Measurements from ENCODE around the gene PKD1.

Gene PKD1

GRCh38 chr16:2074071-2074470 is 61.6 kb downstream of the PKD1 start:
- no peak for DNase-seq (ENCODE audit: low spot score)

DNA sequence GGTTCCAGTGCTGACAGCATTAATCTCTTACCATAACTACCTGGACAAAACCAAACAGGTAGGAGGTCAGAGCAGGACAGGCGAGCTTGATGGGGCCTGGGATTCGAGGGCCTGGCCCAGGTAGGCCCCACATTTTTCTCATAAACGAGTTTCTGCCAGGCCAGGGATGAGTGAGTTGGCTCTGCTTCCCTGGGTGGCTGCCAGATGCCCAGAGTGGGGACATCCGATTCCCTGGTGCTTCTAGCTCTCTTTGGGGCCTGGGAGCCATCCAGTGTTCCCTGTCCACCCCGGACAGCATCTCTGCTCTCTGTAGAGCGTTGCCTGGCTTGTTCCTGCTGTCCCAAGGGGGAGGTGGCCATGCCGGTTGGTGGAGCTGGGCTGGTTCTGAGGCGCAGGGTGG is 62.8 kb downstream of the PKD1 start:
- no peak for DNase-seq (ENCODE audit: low spot score)

GRCh38 chr16:2071454-2072202 is 64.1 kb downstream of the PKD1 start:
- DNase-seq (ENCODE audit: low spot score): no peak

- DNase-seq (ENCODE audit: low spot score): no peak
Measured at GRCh38 chr16:2070576-2071453, 64.9 kb downstream of the PKD1 start.

DNA sequence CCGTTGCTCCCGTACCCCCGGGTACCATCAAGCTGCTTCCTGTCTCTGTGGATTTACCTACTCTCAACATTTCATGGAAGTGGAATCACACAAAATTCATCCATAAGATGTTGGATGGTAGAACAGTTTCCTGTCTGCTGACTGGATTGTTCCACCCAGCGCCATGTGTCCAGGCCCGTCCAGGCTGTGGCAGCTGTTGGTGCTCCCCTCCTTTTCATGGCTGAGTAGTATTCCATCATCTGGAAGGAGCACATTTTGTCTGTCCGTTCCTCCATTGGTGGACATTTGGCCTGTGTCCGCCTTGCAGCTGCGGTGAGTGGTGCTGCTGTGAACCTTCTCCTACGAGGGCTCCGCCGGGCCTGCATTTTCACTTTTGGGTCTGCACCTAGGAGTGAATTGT is 69.6 kb downstream of the PKD1 start:
- no peak for DNase-seq (ENCODE audit: low spot score)

DNA sequence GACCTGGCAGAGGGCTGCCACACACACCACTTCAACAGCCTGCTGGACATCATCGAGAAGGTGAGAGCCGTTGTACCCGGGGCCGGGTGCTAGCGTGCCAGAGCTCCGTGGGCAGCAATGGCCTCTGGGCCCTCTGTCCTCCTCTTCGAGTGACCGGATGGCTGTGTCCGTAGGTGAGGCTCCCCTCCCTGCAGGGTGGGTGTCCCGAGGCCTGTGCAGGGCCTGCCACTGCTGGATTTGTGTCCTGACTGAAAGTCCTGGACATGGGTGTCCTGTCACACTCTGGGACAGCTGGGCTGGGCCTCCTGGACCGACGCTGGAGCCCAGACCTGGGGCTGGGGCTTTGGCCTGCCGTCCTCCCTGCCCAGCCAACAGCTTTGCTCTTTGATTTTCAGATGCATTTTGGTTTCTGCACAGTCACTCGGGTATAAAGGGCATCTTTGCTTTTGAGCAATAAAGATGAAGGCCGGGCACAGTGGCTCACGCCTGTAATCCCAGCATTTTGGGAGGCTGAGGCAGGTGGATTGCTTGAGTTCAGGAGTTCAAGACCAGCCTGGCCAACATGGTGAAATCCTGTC is 71.2 kb downstream of the PKD1 start:
- no peak for DNase-seq (ENCODE audit: low spot score)

- DNase-seq (ENCODE audit: low spot score): no peak
Measured at GRCh38 chr16:2063861-2064260, 71.8 kb downstream of the PKD1 start.

GRCh38 chr16:2062801-2063200 is 72.9 kb downstream of the PKD1 start:
- no peak for DNase-seq (ENCODE audit: low spot score)

- DNase-seq (ENCODE audit: low spot score): no peak
Measured at GRCh38 chr16:2061526-2061925, 74.2 kb downstream of the PKD1 start.

GRCh38 chr16:2061023-2061422 is 74.7 kb downstream of the PKD1 start:
- DNase-seq (ENCODE audit: low spot score): no peak

GRCh38 chr16:2060346-2060745 is 75.4 kb downstream of the PKD1 start:
- no peak for DNase-seq (ENCODE audit: low spot score)

- no peak for DNase-seq (ENCODE audit: low spot score)
Measured at GRCh38 chr16:2058872-2059271, 76.8 kb downstream of the PKD1 start.

GRCh38 chr16:2058420-2058819 is 77.3 kb downstream of the PKD1 start:
- no peak for DNase-seq (ENCODE audit: low spot score)

GRCh38 chr16:2057438-2057837 is 78.3 kb downstream of the PKD1 start:
- DNase-seq (ENCODE audit: low spot score): no peak

- DNase-seq (ENCODE audit: low spot score): no peak
Measured at GRCh38 chr16:2056681-2057407, 78.9 kb downstream of the PKD1 start.

- no peak for DNase-seq (ENCODE audit: low spot score)
Measured at GRCh38 chr16:2056077-2056476, 79.6 kb downstream of the PKD1 start.

- no peak for DNase-seq (ENCODE audit: low spot score)
Measured at GRCh38 chr16:2054543-2055245, 81.0 kb downstream of the PKD1 start.

GRCh38 chr16:2053897-2054296 is 81.8 kb downstream of the PKD1 start:
- no peak for DNase-seq (ENCODE audit: low spot score)

GRCh38 chr16:2053211-2053610 is 82.5 kb downstream of the PKD1 start:
- DNase-seq (ENCODE audit: low spot score): no peak

DNA sequence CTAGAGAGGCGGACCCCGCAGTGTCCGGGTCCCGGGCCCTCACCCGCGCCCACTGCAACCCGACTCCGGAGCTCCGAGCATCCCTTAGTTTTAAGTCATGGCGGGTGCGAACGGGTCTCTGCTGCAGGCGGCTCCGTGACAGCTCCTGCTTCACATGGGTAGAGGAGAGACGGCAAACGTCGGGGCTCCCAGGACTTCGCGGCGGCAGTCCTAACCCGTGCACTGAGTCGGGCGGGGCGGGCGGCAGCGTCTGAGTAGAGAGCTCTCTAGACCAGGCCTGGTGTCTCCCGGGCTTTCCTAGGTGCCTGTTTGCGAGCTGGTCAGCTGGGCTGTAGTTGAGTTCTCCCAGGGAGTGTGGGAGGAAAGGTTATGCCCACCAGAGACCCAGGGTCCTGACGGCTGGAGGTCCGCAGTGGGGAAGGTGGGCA is 87.6 kb downstream of the PKD1 start:
- no peak for DNase-seq (ENCODE audit: low spot score)

DNA sequence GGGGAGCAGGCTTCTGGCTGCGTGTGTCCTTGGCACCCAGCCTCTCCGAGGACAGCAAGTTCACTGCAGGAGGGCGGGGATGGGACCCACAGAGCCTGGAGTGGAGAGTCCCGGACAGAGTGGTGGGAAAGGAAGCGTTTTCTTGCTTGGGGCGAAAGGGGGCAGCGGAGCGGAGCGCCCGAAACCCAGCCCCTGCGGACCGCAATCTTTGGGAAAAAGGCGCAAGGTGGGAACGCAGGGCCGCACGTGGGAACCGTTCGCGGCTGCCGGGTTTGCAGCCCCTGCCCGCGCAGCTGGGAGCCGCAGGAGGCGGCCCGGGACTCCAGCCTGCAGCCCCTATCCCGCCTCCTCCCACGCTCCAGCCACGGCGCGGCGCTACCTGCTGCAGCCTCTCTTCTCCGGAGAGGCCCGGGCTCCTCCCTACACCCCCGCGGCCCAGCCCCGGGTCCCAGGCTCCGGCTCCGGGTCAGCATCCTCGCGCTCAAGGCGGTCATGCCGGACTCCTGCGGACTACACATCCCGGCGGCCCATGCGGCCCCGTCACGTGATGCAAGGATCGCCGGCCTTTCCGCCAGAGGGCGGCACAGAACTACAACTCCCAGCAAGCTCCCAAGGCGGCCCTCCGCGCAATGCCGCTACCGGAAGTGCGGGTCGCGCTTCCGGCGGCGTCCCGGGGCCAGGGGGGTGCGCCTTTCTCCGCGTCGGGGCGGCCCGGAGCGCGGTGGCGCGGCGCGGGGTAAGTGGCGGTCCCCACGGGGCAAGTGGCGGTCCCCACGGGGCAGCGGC is 88.2 kb downstream of the PKD1 start, which contains the start of the genes NTHL1 and TSC2:
Gene NTHL1 (minus strand): TSS at position 505 of the 786 bp plus-strand sequence. CDS start 11 bp downstream, at position 494.
Gene TSC2 (plus strand): TSS at position 656 of the 786 bp plus-strand sequence. CDS start 631 bp downstream, outside the sequence.
- DNase-seq (ENCODE audit: low spot score): peak; percentile 95
